ENCODE results near the gene DIS3L. TPM values are rescaled to one million over a fixed set of nuclear protein-coding genes. Genes with fewer than 3 reads are reported as not detected.

Gene DIS3L
- total and polyA plus RNA-seq, 2 of the 13 experiments (the other 11 are each of a cell fraction or from before 2014, with no cell fraction given): 21.0 to 50.5 TPM

- no peak for TF ChIP-seq ZBTB40 (IDR thresholded peaks at IDR 0.05)
- TF ChIP-seq ZBTB40 (CRISPR knock-in tag; IDR thresholded peaks at IDR 0.05): peak; percentile 87
- TF ChIP-seq MAZ (IDR thresholded peaks at IDR 0.05; ENCODE audit: borderline replicate concordance, low read depth, low read length): 0 out of 2 replicates have a peak, but pooled peaks have one; percentile 30
- peak; percentile 69; the same call in 1 of the 2 replicates for TF ChIP-seq MAZ (CRISPR knock-in tag; IDR thresholded peaks at IDR 0.05; ENCODE audit: low read depth)
- no peak for TF ChIP-seq CHCHD3 (CRISPR knock-in tag; IDR thresholded peaks at IDR 0.05)
- TF ChIP-seq, protein P1, sequence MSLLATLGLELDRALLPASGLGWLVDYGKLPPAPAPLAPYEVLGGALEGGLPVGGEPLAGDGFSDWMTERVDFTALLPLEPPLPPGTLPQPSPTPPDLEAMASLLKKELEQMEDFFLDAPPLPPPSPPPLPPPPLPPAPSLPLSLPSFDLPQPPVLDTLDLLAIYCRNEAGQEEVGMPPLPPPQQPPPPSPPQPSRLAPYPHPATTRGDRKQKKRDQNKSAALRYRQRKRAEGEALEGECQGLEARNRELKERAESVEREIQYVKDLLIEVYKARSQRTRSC (CRISPR knock-in tag; IDR thresholded peaks at IDR 0.05; ENCODE audit: low read depth): no peak; the same call in 1 of the 2 replicates
- TF ChIP-seq ZNF615 (CRISPR knock-in tag; IDR thresholded peaks at IDR 0.05; ENCODE audit: borderline replicate concordance): no peak
- no peak for TF ChIP-seq DNMT1 (CRISPR knock-in tag; IDR thresholded peaks at IDR 0.05)
- TF ChIP-seq ELF1 (CRISPR knock-in tag; IDR thresholded peaks at IDR 0.05): peak; percentile 44; the same call in 1 of the 2 replicates
- no peak for TF ChIP-seq CEBPG (CRISPR knock-in tag; IDR thresholded peaks at IDR 0.05)
- no peak for TF ChIP-seq SNAPC5 (CRISPR knock-in tag; IDR thresholded peaks at IDR 0.05; ENCODE audit: borderline replicate concordance)
- no peak for TF ChIP-seq HOXA7 (CRISPR knock-in tag; IDR thresholded peaks at IDR 0.05)
- TF ChIP-seq UBTF (CRISPR knock-in tag; IDR thresholded peaks at IDR 0.05): peak; percentile 63; the same call in 1 of the 2 replicates
Measured at GRCh38 chr15:66356359-66357236, 63.2 kb downstream of the DIS3L start, which contains the start of gene TIPIN (continued).

All from HepG2 (cell line).